Stimulated activated CD4-positive, alpha-beta T cell treated with anti-CD3 and anti-CD28 coated beads, Interleukin-12 subunit alpha, Interleukin-12 subunit beta, amount 100 ng/mL, for 48 hours (primary cell): ENCODE data around the gene POLR3C.
A peak's percentile ranks its signal among the peaks of the same experiment; 100 is the strongest.

Experiments used
- DNase-seq, 3 donors: peaks; one replicate each; pipeline ENCODE4 v3.0.0-alpha.2; 2020; ENCODE audit warnings: low read depth in 2 of 3, low spot score in 1 of 3

The POLR3C gene

DNA sequence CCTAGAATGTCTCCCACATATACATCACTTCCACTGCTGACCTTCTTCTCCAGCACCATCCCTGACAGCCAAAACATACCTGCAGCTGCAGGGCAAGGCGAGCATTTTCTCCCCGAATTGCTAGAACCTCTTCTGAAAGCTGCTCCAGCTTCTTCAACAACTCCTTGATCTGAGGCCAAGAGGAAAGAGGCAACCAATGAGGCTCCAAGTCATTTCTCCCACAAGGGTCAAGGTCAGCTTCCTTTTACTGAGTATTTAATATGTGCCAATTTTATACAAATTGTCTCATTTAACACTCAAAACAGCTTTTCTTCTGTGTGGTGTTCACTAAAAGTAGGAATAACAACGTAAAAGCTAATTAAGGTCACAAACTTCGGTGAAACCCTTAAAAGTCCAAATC, 44.2 kb downstream of the POLR3C start:
- no peak for DNase-seq

DNA sequence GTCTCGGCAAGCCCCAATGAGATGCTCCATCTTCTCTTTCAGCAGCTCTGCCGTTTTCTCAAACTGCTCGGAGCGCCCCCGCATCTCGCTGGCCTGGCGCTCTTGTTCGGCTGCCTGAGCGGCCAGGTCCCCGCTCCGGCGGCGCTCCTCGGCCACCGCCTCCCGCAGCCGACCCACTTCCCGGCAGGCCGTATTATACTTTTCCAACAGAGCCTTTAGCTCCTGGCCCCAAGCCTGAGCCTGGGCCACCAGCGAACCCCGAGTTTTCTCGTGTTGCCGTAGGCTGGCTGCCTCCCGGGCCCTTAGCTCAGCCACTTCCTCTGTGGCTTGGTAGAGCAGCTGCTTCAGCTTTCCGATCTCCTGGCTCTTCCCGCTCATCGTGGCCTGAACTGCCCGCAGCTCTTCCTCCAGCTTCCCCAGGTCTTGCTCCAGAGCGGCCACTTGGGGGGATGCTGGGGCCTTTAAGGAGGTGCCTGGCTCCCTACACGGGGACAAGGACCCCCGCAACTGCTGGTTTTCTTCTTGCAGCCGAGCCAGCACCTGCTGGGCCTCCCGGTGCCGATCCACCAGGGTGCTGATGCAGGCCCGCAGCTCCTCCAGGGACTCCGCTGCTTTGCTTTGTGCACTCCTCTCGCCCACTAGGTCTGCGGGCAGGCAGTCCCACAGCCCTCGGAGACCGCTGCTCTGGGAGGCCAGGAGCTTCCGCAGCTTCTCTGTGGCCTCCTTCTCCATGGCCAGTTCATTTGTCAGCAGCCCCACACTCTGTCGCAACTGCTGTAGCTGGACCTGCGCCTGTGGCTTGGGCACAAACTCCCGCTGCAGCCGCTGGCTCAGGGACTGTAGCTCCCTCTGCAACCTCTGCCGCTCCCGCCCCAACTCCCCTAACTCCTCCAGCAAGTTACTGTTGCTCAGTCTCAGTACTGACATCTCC, 48.3 kb downstream of the POLR3C start:
- peak in 1 of 3 donors; percentile 15 for DNase-seq

DNA sequence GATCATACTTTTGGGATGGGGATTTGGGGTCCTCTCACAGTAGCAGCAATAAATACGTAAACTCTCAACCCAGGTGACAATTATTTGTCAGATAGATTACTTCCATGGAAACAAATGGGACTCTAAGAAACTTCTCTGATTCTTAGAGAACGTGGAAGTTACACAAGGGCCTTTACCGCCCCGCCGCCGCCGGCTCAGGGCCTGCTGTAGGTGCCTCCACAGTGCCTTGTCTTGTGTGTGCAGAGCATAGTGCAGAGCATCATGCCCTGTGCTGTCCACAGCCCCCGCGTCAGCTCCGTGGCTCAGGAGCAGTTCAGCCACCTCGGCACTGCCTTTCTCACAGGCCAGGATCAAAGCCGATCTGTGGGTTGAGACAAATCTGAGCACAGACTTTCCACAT, 50.6 kb downstream of the POLR3C start:
- DNase-seq = no peak

DNA sequence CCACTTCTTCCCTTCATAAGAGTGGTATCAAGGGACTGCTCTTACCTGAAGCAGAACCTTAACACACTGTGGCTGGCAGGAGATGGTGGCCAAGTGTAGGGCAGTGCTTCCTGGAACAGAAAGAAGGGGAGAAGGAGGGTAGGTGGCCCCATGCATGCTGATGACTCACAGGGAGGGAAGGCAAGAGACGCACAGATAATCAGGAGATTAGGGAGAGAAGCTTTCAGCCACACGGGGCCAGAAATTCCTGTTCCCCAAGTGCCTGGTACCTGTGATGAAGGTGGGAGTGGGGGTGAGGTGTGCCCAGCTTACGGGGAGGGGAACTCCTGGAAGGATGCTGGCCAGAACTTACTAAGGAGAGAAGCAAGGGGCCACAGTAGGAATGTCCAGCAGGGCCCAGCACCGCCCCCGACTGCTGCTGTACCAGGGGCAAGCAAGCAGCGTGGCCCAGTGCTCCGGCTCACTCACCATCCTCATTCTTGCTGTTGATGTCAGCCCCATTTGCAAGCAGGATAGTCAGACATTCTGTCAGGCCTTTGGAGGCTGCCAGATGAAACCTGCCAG, 54.0 kb downstream of the POLR3C start:
- no peak for DNase-seq

DNA sequence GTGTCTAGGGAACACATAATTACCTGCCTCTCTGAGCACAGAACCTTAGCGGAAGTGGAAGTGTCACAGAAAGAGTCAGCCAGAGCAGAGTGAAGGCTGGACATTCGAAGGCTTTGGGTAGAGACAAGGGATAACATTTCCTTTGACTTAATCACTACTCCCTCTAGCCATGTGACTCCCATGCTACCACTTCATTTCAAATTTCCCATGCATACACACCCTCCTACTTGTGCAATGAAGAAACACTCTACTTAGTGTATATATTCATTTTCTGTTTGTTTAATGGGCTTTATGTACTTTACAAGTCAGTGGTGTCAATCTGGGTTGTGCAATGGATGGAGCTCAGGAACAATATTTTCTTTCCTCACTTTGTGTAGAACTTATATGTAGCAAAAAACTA, 54.7 kb downstream of the POLR3C start:
- DNase-seq = no peak

DNA sequence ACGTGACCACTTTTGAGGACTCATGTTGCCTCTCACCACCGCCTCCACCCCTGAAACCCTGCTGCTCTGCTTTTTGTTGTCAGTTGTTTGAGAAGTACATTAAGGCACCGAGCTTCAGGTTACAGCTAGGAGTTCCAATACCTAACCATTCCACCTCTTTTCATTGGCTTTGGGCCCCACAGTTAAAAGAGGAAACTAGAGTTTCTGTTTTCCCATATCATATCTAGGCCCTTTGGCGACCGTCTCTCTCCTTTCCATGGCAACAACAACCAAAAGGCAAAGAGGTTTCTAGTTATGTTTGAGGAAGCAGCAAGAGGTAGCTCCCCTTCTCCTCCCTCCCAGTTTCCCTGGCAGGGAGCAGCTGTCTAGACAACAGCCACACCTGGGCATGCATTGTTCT, 55.8 kb downstream of the POLR3C start:
- DNase-seq = no peak

DNA sequence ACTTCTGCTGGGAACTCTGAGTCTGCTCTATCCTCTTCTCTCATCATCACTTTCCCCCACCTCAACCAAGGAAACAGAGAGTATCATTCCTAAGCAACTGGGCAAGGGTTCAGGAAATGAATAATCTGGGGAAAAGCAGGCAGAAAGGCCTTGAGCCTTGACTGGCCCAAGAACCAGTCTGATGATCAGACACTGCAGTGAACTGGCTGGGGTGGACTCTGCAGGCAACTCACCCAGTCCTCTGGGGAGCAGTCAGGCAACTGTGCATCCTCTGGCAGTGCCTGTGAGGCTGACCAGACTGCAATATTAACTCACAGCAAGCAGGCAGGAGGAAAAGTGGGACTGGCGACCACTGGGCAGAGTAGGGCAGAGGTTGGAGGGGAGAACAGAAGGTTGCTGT, 60.7 kb downstream of the POLR3C start:
- no peak for DNase-seq

DNA sequence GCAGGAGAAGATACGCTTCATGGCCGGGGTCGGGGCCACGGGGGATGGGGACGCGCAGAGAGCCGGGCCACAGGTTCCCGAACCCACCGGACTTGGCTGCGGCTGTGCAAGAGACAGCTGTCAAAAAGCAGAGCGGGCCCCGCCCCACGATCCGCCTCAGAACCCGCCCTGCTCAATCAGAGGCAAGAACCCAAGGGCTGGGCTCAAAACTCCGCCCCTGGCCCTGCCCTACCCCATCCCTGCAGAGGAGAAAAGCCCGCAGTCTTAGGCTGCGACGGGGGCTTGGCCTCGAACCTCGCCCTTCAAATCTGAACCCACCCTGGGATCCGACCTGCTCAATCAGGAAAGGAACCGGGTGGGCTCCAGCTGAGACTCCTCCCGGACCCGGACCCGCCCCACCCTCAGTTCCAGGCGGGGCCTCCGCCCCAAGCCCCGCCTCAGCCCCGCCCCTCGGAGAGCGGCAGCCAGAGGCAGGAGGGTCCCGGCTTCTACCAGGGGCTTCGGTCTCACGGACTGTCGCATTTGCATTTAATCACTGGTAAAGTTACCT, 61.8 kb downstream of the POLR3C start, which contains the start of gene ANKRD35:
Gene ANKRD35, minus strand, starts transcription at position 129 of the 550 bp plus-strand sequence. Its CDS starts 108 bp downstream, at position 21.
- DNase-seq = peak; percentile 73 to 87 (median 82)

DNA sequence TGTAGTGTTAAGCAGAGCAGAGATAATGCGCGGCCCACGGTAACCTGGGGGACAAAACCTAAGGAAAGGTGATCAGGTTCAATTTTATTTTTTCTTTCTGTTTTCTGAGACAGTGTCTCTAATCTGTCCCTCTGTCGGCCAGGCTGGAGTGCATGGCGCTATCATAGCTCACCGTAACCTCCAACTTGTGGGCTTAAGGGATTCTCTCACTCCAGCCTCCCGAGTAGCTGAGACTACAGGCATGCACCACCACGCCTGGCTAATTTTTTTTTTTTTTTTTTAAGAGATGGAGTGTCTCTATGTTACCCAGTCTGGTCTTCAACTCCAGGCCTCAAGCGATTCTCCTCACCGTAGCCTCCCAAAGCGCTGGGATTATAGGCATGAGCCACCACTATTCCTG, 62.4 kb downstream of the POLR3C start:
- DNase-seq = no peak

DNA sequence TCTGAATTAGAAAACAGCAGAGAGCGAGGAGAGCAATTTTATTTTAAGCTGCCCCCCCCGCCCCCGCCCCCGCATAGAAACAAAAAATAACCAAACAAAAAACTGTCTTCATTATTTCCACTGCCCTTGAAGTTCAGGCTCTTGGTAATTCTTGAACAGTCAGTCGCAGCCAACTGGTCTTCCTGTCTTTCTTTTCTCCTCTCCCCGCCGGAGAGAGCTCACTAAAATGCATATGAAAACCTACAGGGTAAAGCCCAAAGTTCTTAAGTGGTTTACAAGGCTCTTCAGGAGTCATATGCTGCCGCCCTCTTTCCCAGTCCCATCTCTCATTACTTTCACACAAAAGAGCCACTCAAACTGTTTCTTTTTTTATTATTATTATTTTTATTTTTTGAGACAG, 62.8 kb downstream of the POLR3C start:
- no peak for DNase-seq

DNA sequence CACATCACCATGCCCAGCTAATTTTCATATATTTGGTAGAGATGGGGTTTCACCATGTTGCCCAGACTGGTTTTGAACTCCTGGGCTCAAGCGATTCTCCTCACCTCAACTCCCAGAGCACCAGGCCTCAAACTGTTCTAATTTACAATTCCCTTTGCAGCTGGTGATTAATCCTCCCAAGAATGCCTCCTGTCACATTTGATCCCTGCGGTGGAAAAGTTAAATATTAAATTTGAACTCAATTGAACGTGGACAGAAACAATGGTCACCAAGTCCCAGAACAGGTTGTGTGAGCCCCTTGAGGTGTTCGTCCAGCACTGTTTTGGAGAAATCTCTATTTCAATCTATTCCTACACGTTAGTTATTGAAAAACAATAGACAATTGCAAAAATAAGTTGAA, 63.6 kb downstream of the POLR3C start:
- no peak for DNase-seq

DNA sequence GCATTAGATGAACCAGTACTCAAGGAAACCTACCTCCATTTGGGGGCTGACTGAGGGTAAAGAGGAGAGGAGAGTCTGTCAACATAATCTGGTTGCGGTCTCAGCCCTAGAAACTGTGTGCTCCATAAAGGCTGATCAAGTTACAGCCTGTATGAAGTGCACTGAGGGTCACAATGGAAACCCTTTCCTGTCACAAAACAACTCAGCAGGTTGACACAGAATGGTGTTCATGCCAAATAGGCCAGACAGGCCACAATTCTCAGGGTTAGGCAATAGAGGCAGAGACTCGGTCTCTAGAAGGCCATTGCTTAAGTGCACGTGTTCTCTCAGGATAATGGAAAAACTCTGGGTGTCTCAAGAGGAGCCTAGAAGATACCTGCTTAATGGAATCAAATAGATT, 65.7 kb downstream of the POLR3C start:
- DNase-seq = no peak

DNA sequence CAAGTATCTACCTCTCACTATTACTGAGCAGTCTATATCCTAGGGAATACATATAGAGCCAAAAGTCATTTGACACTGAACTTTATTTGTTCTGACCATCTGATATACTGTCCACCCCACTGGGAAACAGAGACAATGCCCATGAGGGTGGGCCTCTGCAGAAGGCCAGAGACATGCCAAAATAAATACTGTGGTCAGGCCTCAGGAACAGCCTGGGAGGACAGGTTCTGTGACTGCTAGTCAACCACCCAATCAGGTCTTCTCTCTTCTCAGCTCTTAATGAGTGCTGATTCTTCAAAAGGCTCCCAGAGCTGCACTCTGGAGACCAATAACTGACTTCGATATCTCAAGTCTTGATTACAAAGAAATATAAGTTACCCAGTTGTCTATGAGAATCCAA, 67.1 kb downstream of the POLR3C start:
- no peak for DNase-seq

DNA sequence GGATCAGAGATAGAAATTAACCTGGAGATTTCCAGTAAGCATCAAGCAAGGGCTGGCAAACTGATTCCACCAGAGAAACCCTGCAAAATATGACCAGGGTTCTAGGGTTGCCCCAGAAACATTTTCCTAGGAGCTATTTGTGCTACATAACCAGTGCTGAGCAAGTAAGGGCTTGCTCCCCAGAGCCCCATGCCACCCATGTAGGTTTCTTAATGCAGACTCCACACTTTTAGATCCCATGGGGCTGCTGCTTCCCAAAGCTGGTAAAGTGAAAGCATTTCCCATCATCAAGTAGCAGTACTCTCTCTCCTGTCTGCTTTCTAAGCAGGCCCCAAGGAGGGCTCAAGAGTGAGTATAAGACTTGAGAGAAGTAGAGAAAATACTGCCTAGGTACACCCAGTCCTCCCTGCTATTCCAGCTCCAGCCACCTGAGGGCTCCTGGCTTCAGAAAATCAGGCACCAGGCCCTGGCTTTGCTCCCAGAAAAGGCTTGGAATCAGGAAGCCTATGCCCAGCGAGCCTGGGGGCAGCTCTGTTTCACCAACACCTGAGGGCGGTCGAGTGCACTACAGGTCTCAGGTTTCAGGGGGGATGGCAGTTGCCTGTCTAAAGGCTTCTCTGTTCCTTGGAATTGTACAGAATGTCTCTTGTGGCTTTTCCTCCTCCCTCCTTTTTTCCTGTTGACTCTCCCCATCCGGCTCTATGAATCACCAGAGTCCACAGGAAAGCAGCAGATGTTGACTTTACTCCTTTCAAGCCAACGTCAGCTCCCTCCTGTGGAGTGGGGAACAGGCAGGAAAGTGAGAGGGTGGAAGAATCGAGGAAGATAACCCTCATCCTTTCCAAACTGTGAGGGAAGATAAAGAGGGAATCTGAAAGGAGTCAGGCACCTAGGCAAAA, 67.8 kb downstream of the POLR3C start:
- peak; percentile 29 to 46 (median 45) for DNase-seq

DNA sequence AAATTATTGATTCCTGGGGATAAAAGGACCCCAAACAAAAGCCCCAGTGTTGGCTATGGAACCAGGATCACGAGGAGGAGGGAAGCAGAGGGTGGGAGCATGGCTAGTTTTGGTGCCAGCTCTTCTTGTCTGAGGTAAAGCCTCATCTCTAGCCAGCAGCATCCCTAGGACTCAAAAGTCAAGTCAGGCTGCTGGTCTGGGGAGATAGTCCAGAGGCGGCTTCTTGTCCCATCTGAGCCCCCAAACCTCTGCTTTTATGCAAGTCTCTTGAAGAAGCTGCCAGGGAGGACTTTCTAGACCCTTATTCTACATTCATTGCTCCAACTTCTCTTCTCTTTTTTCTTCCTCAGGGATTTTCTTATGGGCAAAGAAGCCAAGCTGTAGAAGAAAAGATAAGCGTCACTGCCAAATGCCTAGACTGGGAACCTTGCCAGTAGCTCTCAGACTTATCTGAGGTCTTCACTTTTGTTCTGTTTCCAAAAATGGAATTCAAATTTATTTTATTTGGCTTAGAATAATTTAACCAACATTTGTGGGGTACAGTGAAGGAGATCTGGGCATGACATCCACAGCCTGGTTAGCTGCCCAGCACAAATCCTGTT, 68.6 kb downstream of the POLR3C start:
- DNase-seq = no peak

DNA sequence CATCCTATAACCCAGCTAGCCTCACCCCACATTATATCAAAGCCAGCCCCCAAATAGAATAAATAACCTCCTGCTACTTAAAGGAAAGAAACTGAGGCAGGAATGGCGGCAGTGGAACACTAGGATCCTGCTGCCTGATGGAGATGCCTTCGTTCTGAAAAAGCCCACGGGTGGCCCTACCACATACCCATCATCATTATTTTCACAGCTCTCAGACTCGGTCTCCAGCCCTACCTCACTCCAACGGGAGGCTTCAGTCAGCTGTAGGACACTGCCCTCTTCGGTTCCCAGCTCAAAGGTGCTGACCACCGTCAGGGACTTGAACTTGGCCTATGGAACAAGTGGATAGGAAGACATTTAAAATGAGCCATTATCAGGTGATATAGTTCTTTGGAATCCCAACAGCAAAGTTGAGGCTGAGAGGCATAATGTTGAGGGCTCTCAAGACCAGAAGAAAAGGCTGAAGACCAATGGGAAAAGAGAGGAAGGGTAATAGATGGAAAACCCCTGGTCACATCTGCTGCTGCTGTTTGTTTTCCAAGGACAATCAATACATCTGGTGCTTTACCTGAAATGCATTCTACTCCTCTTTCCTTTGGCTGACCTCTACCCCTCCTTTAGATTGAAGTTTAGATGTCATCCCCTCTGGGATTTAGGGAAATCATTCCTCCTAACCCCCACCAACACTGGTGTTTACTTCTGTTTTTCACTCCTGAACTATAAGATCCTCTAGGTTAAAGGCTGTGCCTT, 69.5 kb downstream of the POLR3C start:
- no peak for DNase-seq
